Astrocyte (in vitro differentiated cells and primary cell): Measurements from ENCODE around the gene MAML2. TPM values are rescaled to one million over a fixed set of nuclear protein-coding genes. Genes with fewer than 3 reads are reported as not detected.
A peak's percentile ranks its signal among the peaks of the same experiment; 100 is the strongest.

Experiments used
- DNase-seq: peaks from one replicate; pipeline ENCODE4 v3.0.0-alpha.2; 2010; ENCODE audit warnings: low read depth
- FAIRE-seq: peaks from 2 replicates; lab custom pipeline; 2011; peaks lifted over from hg19 to GRCh38; lab: Jason Lieb, UNC
- H2AFZ ChIP-seq: 2 replicates; pipeline ENCODE4 v1.6.0; 2012; ENCODE audit warnings: low read depth, low read length, inconsistent platforms
- H3K27ac ChIP-seq: 2 replicates; pipeline ENCODE4 v1.5.1; 2011; ENCODE audit warnings: low read depth, low read length, inconsistent platforms
- H3K27me3 ChIP-seq: 2 replicates; pipeline ENCODE4 v1.6.0; 2011; ENCODE audit warnings: low read length, inconsistent platforms; ENCODE audit not compliant: insufficient read depth
- H3K36me3 ChIP-seq: 2 replicates; pipeline ENCODE4 v1.5.1; 2011; ENCODE audit warnings: low read length, inconsistent platforms; ENCODE audit not compliant: insufficient read depth
- H3K4me1 ChIP-seq: 2 replicates; pipeline ENCODE4 v1.5.1; 2011; ENCODE audit warnings: low read length, inconsistent platforms; ENCODE audit not compliant: insufficient read depth
- H3K4me2 ChIP-seq: 2 replicates; pipeline ENCODE4 v1.6.0; 2012; ENCODE audit warnings: low read length, inconsistent platforms
- H3K4me3 ChIP-seq: 2 replicates; pipeline ENCODE4 v1.5.1; 2011; ENCODE audit warnings: low read depth, mild to moderate bottlenecking, low read length, inconsistent platforms; ENCODE audit not compliant: insufficient read depth
- H3K79me2 ChIP-seq: 2 replicates; pipeline ENCODE4 v1.6.0; 2012; ENCODE audit warnings: mild to moderate bottlenecking, low read length, inconsistent platforms; ENCODE audit not compliant: insufficient read depth
- H3K9ac ChIP-seq: 2 replicates; pipeline ENCODE4 v1.6.0; 2012; ENCODE audit warnings: mild to moderate bottlenecking, low read length, inconsistent platforms
- H3K9me3 ChIP-seq: 2 replicates; pipeline ENCODE4 v1.5.1; 2012; ENCODE audit warnings: low read depth, mild to moderate bottlenecking, low read length, inconsistent platforms; ENCODE audit not compliant: insufficient read depth
- H4K20me1 ChIP-seq: 2 replicates; pipeline ENCODE4 v1.6.0; 2012; ENCODE audit warnings: low read length, inconsistent platforms; ENCODE audit not compliant: insufficient read depth
- H3K27ac Mint-ChIP-seq: one replicate; pipeline ENCODE4 v1.8.0; 2021; ENCODE audit warnings: mild to moderate bottlenecking, mixed read lengths; ENCODE audit not compliant: unreplicated experiment
- H3K27me3 Mint-ChIP-seq: one replicate; pipeline ENCODE4 v1.8.0; 2021; ENCODE audit warnings: low read depth, mixed read lengths; ENCODE audit not compliant: unreplicated experiment
- H3K36me3 Mint-ChIP-seq: one replicate; pipeline ENCODE4 v1.8.0; 2021; ENCODE audit warnings: low read depth, mixed read lengths; ENCODE audit not compliant: unreplicated experiment
- H3K4me1 Mint-ChIP-seq: one replicate; pipeline ENCODE4 v1.8.0; 2021; ENCODE audit warnings: low read depth, mixed read lengths; ENCODE audit not compliant: unreplicated experiment
- H3K4me3 Mint-ChIP-seq: one replicate; pipeline ENCODE4 v1.8.0; 2021; ENCODE audit warnings: mild to moderate bottlenecking, moderate library complexity, mixed read lengths; ENCODE audit not compliant: unreplicated experiment
- H3K9me3 Mint-ChIP-seq: one replicate; pipeline ENCODE4 v1.8.0; 2021; ENCODE audit warnings: mild to moderate bottlenecking, mixed read lengths; ENCODE audit not compliant: unreplicated experiment
- EZH2 ChIP-seq: IDR thresholded peaks from 2 replicates; pipeline ENCODE4 v1.6.1; 2012; ENCODE audit warnings: mild to moderate bottlenecking, low read length, inconsistent platforms; ENCODE audit not compliant: insufficient read depth
- total RNA-seq: library from RNA; stranded (reverse); gene quantifications from 2 replicates; pipeline ENCODE4 v1.2.1, GENCODE V29; 2021
- TF ChIP-seq, protein P1 (sequence below): IDR thresholded peaks from 2 replicates; pipeline ENCODE4 v1.5.1; 2011; ENCODE audit warnings: low read depth, mild to moderate bottlenecking, inconsistent platforms, low read length, moderate library complexity; ENCODE audit not compliant: insufficient read depth

Gene MAML2
- total RNA-seq, 1 donor from 2014 or later, result 27.4 TPM

GRCh38 chr11:96366024-96366423 is 23.0 kb upstream of the MAML2 start:
- Histone ChIP-seq H3K9me3 (no peaks in the 10 kb centered on the region), H3K27ac (no peak overlapping the region), H3K79me2 (no peaks in the 10 kb centered on the region), H2AFZ (no peak overlapping the region), H3K9ac (no peak overlapping the region), H3K4me1 (no peaks in the 10 kb centered on the region), H3K4me3 (no peak overlapping the region), H4K20me1 (no peaks in the 10 kb centered on the region), H3K27me3 (no peaks in the 10 kb centered on the region), H3K4me2 (no peak overlapping the region), H3K36me3 (peaks cover 20% of the 10 kb centered on the region)
- Mint-ChIP-seq H3K36me3 (peaks cover 22% of the 10 kb centered on the region), H3K4me3 (no peak overlapping the region), H3K27ac (no peak overlapping the region), H3K27me3 (no peaks in the 10 kb centered on the region), H3K9me3 (peaks cover 15% of the 10 kb centered on the region), H3K4me1 (peaks cover 2% of the 10 kb centered on the region)
- FAIRE-seq, result no peak
- DNase-seq, result no peak
- no peak for TF ChIP-seq EZH2
- TF ChIP-seq, protein P1, sequence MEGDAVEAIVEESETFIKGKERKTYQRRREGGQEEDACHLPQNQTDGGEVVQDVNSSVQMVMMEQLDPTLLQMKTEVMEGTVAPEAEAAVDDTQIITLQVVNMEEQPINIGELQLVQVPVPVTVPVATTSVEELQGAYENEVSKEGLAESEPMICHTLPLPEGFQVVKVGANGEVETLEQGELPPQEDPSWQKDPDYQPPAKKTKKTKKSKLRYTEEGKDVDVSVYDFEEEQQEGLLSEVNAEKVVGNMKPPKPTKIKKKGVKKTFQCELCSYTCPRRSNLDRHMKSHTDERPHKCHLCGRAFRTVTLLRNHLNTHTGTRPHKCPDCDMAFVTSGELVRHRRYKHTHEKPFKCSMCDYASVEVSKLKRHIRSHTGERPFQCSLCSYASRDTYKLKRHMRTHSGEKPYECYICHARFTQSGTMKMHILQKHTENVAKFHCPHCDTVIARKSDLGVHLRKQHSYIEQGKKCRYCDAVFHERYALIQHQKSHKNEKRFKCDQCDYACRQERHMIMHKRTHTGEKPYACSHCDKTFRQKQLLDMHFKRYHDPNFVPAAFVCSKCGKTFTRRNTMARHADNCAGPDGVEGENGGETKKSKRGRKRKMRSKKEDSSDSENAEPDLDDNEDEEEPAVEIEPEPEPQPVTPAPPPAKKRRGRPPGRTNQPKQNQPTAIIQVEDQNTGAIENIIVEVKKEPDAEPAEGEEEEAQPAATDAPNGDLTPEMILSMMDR, result no peak

GRCh38 chr11:96365493-96365892 is 22.5 kb upstream of the MAML2 start:
- Histone ChIP-seq H3K4me2 (no peak overlapping the region), H3K9ac (no peak overlapping the region), H3K36me3 (peaks cover 20% of the 10 kb centered on the region), H2AFZ (no peak overlapping the region), H3K79me2 (no peaks in the 10 kb centered on the region), H3K27ac (no peak overlapping the region), H4K20me1 (no peaks in the 10 kb centered on the region), H3K27me3 (no peaks in the 10 kb centered on the region), H3K9me3 (no peaks in the 10 kb centered on the region), H3K4me3 (no peak overlapping the region), H3K4me1 (no peaks in the 10 kb centered on the region)
- FAIRE-seq (no peak), DNase-seq (no peak)
- Mint-ChIP-seq H3K27me3 (no peaks in the 10 kb centered on the region), H3K36me3 (peaks cover 23% of the 10 kb centered on the region), H3K27ac (no peak overlapping the region), H3K9me3 (peaks cover 15% of the 10 kb centered on the region), H3K4me3 (no peak overlapping the region), H3K4me1 (peaks cover 2% of the 10 kb centered on the region)
- TF ChIP-seq, protein P1, result no peak
- TF ChIP-seq EZH2, result no peak

DNA sequence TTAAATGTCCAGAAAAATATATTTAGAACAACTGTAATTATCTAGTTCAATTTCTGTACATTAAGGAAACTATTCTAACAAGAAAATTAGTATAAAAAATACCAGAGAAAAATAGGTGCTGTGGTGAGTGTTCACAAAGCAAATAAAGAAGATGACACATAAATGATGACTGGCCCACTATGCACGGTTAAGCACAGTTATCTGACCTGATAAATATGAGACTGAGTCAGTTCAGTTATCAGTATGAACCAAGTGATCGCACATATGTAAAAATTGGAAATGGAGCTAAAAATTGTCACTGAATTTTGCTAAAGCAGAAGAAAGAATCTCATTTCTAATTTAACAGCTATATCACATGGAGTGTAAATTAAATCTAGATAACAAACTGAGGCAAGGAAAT is 18.8 kb upstream of the MAML2 start:
- Mint-ChIP-seq H3K4me1 (peaks cover 18% of the 10 kb centered on the region), H3K27ac (no peak overlapping the region)

More for the DNA sequence above, 18.8 kb upstream of the MAML2 start:
- no peaks in the 10 kb centered on the region for H3K27me3 Mint-ChIP-seq
- no peaks in the 10 kb centered on the region for H3K4me1 ChIP-seq
- TF ChIP-seq, protein P1, result no peak
- no peak for TF ChIP-seq EZH2
- H3K4me2 ChIP-seq, result no peak overlapping the region
- no peak overlapping the region for H2AFZ ChIP-seq
- no peak overlapping the region for H3K27ac ChIP-seq
- no peak overlapping the region for H3K4me3 Mint-ChIP-seq
- no peaks in the 10 kb centered on the region for H3K9me3 ChIP-seq
- peak overlapping the region; percentile 4 for H3K9ac ChIP-seq
- H3K36me3 ChIP-seq, result peaks cover 20% of the 10 kb centered on the region
- H3K36me3 Mint-ChIP-seq, result peaks cover 9% of the 10 kb centered on the region
- H3K4me3 ChIP-seq, result no peak overlapping the region
- no peak for FAIRE-seq
- no peaks in the 10 kb centered on the region for H3K79me2 ChIP-seq
- H4K20me1 ChIP-seq, result no peaks in the 10 kb centered on the region
- DNase-seq, result peak; percentile 30
- H3K9me3 Mint-ChIP-seq, result no peaks in the 10 kb centered on the region
- no peaks in the 10 kb centered on the region for H3K27me3 ChIP-seq
